Measurements from ENCODE around the gene BSPH1.
"Not testable (repeated sequence)": the region's sequence is repeated elsewhere in the genome, so short reads cannot be mapped to it uniquely, and the experiment has no call there.

BSPH1 gene

DNA sequence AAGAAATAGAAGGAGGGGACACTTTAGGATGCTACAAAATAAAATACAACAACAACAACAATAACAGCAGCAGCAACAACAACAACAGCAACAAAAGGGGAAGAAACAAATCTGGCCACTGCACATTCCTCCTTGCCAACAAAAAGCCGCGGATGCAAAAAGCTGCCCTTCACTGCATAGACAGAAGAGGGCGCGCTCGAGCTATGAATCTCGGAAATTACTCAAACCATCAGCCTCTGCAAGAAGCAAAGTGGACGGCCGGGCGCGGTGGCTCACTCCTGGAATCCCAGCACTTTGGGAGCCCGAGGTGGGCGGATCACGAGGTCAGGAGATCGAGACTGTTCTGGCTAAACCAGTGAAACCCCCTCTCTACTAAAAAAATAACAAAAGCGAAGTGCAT lies 71.9 kb downstream of the BSPH1 start:
- not testable (repeated sequence) for H3K9me3 ChIP-seq (ENCODE audit: control insufficient read depth in 2 of 2, low read length in 2 of 2); H3K4me1 ChIP-seq (ENCODE audit: control insufficient read depth, insufficient read depth, low read length); H3K27ac ChIP-seq (ENCODE audit: low read length); H3K4me3 ChIP-seq (ENCODE audit: low read length in 2 of 2); H3K36me3 ChIP-seq (ENCODE audit: control insufficient read depth in 2 of 2, insufficient read depth in 2 of 2, low read length in 2 of 2); H3K27me3 ChIP-seq (ENCODE audit: control insufficient read depth in 1 of 2, insufficient read depth in 2 of 2, low read length in 2 of 2); H3K9ac ChIP-seq (ENCODE audit: low read length in 2 of 2)

Data from stomach smooth muscle (tissue), 2 donors.